Activated naive CD4-positive, alpha-beta T cell treated with anti-CD3 and anti-CD28 coated beads, Interleukin-2, amount 50 U/mL, for 24 hours (primary cell): Measurements from ENCODE around the gene CNGB1.

Source experiments
- H3K27ac Mint-ChIP-seq: one replicate; pipeline ENCODE4 v1.8.0; 2021; ENCODE audit warnings: mild to moderate bottlenecking, mixed read lengths
- H3K27me3 Mint-ChIP-seq: one replicate; pipeline ENCODE4 v1.8.0; 2021; ENCODE audit warnings: mixed read lengths
- H3K36me3 Mint-ChIP-seq: one replicate; pipeline ENCODE4 v1.8.0; 2021; ENCODE audit warnings: mixed read lengths
- H3K4me1 Mint-ChIP-seq: one replicate; pipeline ENCODE4 v1.8.0; 2021; ENCODE audit warnings: mixed read lengths
- H3K4me3 Mint-ChIP-seq: one replicate; pipeline ENCODE4 v1.8.0; 2021; ENCODE audit warnings: mild to moderate bottlenecking, mixed read lengths
- H3K9me3 Mint-ChIP-seq: one replicate; pipeline ENCODE4 v1.8.0; 2021; ENCODE audit warnings: mixed read lengths

The CNGB1 gene

GRCh38 chr16:57940382-57940966, 30.5 kb downstream of the CNGB1 start:
- no peaks in the 10 kb centered on the region for H3K4me1 Mint-ChIP-seq
- H3K27me3 Mint-ChIP-seq = peaks cover 1% of the 10 kb centered on the region
- H3K4me3 Mint-ChIP-seq = no peak overlapping the region
- H3K27ac Mint-ChIP-seq = no peak overlapping the region
- H3K36me3 Mint-ChIP-seq = no peaks in the 10 kb centered on the region
- no peaks in the 10 kb centered on the region for H3K9me3 Mint-ChIP-seq

DNA sequence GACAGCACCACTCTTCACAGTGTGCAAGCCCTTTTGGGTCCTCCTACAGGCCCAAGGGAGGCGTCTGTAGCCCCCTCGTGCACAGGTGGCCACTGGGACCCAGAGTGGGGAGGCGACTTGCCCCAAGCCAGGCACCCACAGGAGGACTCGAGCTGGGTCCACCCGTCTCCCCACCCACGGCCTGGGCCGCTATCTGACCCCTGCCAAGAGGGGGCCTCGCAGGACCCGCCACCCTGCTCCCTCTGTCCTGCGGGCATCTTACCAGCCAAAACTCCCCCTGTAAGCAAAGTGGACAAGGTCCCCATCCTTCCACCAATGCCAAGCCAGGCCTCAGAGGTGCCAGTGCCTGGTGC, 31.1 kb downstream of the CNGB1 start:
- Mint-ChIP-seq H3K27me3 (peaks cover 1% of the 10 kb centered on the region), H3K27ac (no peak overlapping the region), H3K36me3 (no peaks in the 10 kb centered on the region)

GRCh38 chr16:57938936-57939871, 31.7 kb downstream of the CNGB1 start:
- Mint-ChIP-seq H3K36me3 (no peaks in the 10 kb centered on the region), H3K4me1 (no peaks in the 10 kb centered on the region), H3K9me3 (no peaks in the 10 kb centered on the region), H3K27ac (no peak overlapping the region), H3K27me3 (peaks cover 1% of the 10 kb centered on the region), H3K4me3 (no peak overlapping the region)

More for the DNA sequence above, 31.1 kb downstream of the CNGB1 start:
- H3K9me3 Mint-ChIP-seq = no peaks in the 10 kb centered on the region
- H3K4me1 Mint-ChIP-seq = no peaks in the 10 kb centered on the region
- H3K4me3 Mint-ChIP-seq = no peak overlapping the region

- H3K27me3 Mint-ChIP-seq = peaks cover 1% of the 10 kb centered on the region
- H3K4me3 Mint-ChIP-seq = no peak overlapping the region
- H3K4me1 Mint-ChIP-seq = no peaks in the 10 kb centered on the region
- no peaks in the 10 kb centered on the region for H3K36me3 Mint-ChIP-seq
- no peak overlapping the region for H3K27ac Mint-ChIP-seq
- H3K9me3 Mint-ChIP-seq = no peaks in the 10 kb centered on the region
These were observed 32.4 kb downstream of the CNGB1 start for GRCh38 chr16:57938484-57938883.

- Mint-ChIP-seq H3K36me3 (no peaks in the 10 kb centered on the region), H3K9me3 (no peaks in the 10 kb centered on the region), H3K4me1 (no peaks in the 10 kb centered on the region), H3K27ac (no peak overlapping the region), H3K4me3 (no peak overlapping the region), H3K27me3 (peaks cover 1% of the 10 kb centered on the region)
These were observed 33.1 kb downstream of the CNGB1 start for GRCh38 chr16:57937861-57938260.

GRCh38 chr16:57935904-57936303, 35.0 kb downstream of the CNGB1 start:
- Mint-ChIP-seq H3K27ac (no peak overlapping the region), H3K9me3 (no peaks in the 10 kb centered on the region), H3K4me1 (no peaks in the 10 kb centered on the region), H3K36me3 (no peaks in the 10 kb centered on the region), H3K27me3 (peaks cover 1% of the 10 kb centered on the region), H3K4me3 (no peak overlapping the region)

DNA sequence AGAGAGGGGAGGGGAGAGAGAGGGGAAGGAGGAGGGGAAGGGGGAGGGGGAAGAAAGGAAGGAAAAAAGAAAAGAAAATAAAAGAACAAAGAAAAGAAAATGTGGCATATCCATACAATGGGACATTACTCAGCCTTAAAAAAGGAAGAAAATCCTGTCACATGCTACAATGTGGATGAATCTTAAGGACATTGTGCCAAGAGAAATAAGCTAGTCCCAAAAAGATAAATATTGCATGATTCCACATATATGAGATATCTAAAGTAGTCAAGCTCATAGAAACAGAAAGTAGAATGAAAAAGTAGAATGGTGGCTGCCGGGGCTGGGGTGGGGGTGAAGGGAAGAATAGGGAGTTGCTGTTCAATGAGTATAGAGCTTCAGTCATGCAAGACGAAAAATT, 40.4 kb downstream of the CNGB1 start:
- no peaks in the 10 kb centered on the region for H3K4me1 Mint-ChIP-seq
- peaks cover 2% of the 10 kb centered on the region for H3K27me3 Mint-ChIP-seq
- no peaks in the 10 kb centered on the region for H3K9me3 Mint-ChIP-seq
- no peak overlapping the region for H3K4me3 Mint-ChIP-seq
- no peak overlapping the region for H3K27ac Mint-ChIP-seq
- no peaks in the 10 kb centered on the region for H3K36me3 Mint-ChIP-seq

DNA sequence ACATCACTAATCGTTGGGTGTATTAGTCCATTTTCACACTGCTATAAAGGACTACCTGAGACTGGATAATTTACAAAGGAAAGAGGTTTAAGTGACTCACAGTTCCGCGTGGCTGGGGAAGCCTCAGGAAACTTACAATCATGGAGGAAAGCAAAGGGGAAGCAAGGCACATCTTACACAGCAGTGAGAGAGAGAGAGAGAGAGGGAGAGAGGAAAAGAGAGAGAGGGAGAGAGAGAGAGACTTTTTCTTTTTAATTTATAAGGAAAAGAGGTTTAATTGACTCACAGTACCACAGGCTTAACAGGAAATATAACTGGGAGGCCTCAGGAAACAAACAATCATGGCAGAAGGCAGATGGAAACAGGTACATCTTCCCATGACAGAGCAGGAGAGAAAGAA, 41.7 kb downstream of the CNGB1 start:
- Mint-ChIP-seq H3K27ac (no peak overlapping the region), H3K36me3 (no peaks in the 10 kb centered on the region), H3K27me3 (peaks cover 2% of the 10 kb centered on the region), H3K4me1 (no peaks in the 10 kb centered on the region), H3K9me3 (no peaks in the 10 kb centered on the region), H3K4me3 (no peak overlapping the region)

DNA sequence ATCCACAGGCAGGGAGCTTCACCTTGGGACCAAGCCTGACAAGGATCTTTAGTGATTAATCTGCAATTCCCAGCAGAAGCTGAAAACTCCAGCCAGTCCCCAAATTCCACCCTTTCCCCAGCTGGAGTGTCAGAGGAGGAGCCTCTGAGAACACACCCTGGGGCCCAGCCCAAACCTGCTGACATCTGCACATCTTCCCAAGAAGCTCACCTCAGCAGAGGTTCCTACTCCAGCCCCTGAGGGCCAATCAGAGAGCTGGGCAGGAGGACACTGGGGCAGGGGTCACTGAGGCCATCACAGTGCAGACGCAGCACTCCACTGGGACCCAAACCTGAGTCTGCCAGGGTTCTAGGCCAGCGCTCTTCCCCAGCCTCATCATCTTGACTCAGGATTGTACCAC, 44.9 kb downstream of the CNGB1 start:
- no peaks in the 10 kb centered on the region for H3K4me1 Mint-ChIP-seq
- H3K36me3 Mint-ChIP-seq = no peaks in the 10 kb centered on the region
- H3K27me3 Mint-ChIP-seq = peaks cover 3% of the 10 kb centered on the region
- no peak overlapping the region for H3K4me3 Mint-ChIP-seq
- no peak overlapping the region for H3K27ac Mint-ChIP-seq
- H3K9me3 Mint-ChIP-seq = no peaks in the 10 kb centered on the region

GRCh38 chr16:57925310-57925709, 45.6 kb downstream of the CNGB1 start:
- Mint-ChIP-seq H3K9me3 (no peaks in the 10 kb centered on the region), H3K27me3 (peaks cover 1% of the 10 kb centered on the region), H3K36me3 (no peaks in the 10 kb centered on the region), H3K27ac (no peak overlapping the region), H3K4me3 (no peak overlapping the region), H3K4me1 (no peaks in the 10 kb centered on the region)

GRCh38 chr16:57924514-57924913, 46.4 kb downstream of the CNGB1 start:
- no peaks in the 10 kb centered on the region for H3K9me3 Mint-ChIP-seq
- H3K4me1 Mint-ChIP-seq = no peaks in the 10 kb centered on the region
- H3K27me3 Mint-ChIP-seq = peaks cover 1% of the 10 kb centered on the region
- H3K4me3 Mint-ChIP-seq = no peak overlapping the region
- H3K27ac Mint-ChIP-seq = peak overlapping the region; percentile 12
- no peaks in the 10 kb centered on the region for H3K36me3 Mint-ChIP-seq

DNA sequence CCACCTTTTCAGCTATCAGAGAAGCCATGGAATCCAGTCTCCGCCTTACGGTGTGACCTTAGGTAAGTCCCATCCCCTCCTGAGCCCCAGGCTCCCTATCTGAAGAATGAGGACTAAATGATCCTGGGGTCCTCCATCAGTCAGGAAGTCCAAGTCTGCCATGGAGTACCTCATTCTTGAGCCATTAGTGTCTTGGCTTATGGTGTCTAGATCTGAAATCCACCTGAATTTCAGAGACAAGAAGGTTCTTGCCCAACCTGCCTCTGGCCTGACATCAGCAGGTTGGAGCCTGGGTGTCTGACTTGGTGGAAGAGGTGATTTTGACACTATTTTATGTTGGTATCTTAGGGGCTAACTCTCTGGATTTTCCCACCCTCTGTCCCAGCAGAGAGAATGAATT, 47.1 kb downstream of the CNGB1 start:
- H3K27ac Mint-ChIP-seq = peak overlapping the region; percentile 77
- no peaks in the 10 kb centered on the region for H3K36me3 Mint-ChIP-seq
- H3K4me3 Mint-ChIP-seq = no peak overlapping the region
- peaks cover 1% of the 10 kb centered on the region for H3K27me3 Mint-ChIP-seq
- H3K9me3 Mint-ChIP-seq = no peaks in the 10 kb centered on the region
- no peaks in the 10 kb centered on the region for H3K4me1 Mint-ChIP-seq

DNA sequence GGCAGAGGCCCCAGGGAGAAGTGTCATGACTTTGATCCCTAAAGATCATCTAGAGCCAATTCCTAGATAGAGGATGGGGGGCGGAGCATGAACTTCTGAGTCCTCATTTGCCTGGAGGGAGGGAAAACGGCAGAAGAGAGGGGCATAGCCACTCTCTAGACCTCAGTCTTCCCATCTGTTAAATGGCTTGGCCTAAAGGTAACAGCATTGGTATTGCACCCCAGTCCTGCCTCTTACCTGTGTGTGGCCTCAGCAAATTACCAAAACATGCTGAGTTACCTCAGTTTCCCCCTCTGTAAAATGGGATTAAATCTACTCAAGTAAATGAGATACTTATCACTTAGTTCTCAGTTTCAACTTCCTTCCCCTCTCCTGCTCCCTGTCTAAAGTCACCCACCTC, 47.5 kb downstream of the CNGB1 start:
- Mint-ChIP-seq H3K4me3 (no peak overlapping the region), H3K27me3 (peaks cover 1% of the 10 kb centered on the region), H3K9me3 (no peaks in the 10 kb centered on the region), H3K36me3 (no peaks in the 10 kb centered on the region), H3K27ac (peak overlapping the region; percentile 77), H3K4me1 (no peaks in the 10 kb centered on the region)

- Mint-ChIP-seq H3K4me3 (no peak overlapping the region), H3K4me1 (no peaks in the 10 kb centered on the region), H3K36me3 (no peaks in the 10 kb centered on the region), H3K27ac (no peak overlapping the region), H3K9me3 (no peaks in the 10 kb centered on the region), H3K27me3 (peaks cover 1% of the 10 kb centered on the region)
These were observed 50.1 kb downstream of the CNGB1 start for GRCh38 chr16:57920880-57921229.

DNA sequence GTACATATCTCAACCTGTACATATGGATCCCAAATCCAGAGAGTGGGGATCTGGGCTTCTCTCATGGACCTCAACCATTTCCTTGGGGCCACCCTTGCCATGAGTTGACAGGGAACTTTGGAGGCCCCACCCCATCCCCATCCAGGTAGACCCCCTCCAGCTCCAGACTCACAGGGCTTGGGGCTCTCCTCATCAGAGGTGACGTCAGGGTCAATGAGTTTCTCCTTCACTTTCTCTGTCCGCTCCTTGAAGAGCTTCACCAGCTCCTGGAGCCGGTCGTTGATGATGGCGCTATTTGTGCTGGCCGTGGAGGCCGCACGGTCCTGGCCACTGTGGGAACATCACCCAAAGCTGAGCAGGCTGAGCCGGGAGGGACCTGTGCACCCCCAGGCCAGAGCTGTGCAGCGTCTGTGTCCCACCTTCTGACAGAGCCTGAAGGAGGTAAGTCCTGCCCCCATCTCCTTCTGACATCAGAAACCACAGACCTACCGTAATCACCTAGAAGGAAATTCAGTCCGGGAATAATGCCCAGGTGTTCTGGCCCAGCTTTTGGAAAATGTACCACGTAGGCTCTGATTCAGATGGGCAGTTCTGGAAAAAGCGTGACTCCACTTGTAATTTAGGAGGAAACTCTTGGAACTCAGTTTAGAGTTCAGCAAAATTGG, 50.6 kb downstream of the CNGB1 start:
- no peaks in the 10 kb centered on the region for H3K36me3 Mint-ChIP-seq
- no peak overlapping the region for H3K27ac Mint-ChIP-seq
- H3K4me3 Mint-ChIP-seq = no peak overlapping the region
- H3K4me1 Mint-ChIP-seq = no peaks in the 10 kb centered on the region
- no peaks in the 10 kb centered on the region for H3K9me3 Mint-ChIP-seq
- H3K27me3 Mint-ChIP-seq = peaks cover 1% of the 10 kb centered on the region

DNA sequence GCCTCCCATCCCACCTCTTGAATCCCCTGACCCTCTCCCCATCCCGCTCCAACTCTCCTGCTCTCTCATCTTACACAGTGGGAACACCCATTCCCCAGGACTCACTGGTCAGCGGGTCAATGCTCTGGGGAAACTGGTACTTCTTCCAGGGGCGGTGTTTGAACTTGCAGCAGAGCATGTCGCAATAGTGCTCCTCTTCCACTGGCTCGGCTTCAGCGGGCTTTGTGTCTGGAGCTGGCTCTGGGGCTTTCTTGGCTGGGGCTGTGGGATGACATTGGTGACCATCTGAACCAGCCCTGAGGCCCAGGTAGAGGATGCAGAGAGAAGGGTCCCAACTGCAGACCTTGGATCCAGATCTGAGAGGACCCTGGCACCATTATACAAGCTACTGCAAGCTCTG, 51.9 kb downstream of the CNGB1 start:
- no peaks in the 10 kb centered on the region for H3K36me3 Mint-ChIP-seq
- no peaks in the 10 kb centered on the region for H3K4me1 Mint-ChIP-seq
- no peak overlapping the region for H3K27ac Mint-ChIP-seq
- no peaks in the 10 kb centered on the region for H3K9me3 Mint-ChIP-seq
- H3K4me3 Mint-ChIP-seq = no peak overlapping the region
- no peaks in the 10 kb centered on the region for H3K27me3 Mint-ChIP-seq
